Naive thymus-derived CD8-positive, alpha-beta T cell (primary cell): ENCODE measurements around the gene FAM241A. TPM values are rescaled to one million over a fixed set of nuclear protein-coding genes. Genes with fewer than 3 reads are reported as not detected.
A peak's percentile ranks its signal among the peaks of the same experiment; 100 is the strongest.

Experiments
- ATAC-seq, 2 donors: fragments of 150-1000 bp; cut with Tn5 transposase in 1 of 2; sonication (Bioruptor Pico), chemical (Tn5 transposase) in 1 of 2; 1 replicate in 1 of 2; 2 replicates in 1 of 2; pipeline ENCODE4 v1.10.0; 2021; ENCODE audit warnings: mild to moderate bottlenecking in 2 of 2, moderate library complexity in 2 of 2
- POLR2A ChIA-PET: fragments of 350-600 bp; sonication (Branson Sonifier 250); formaldehyde crosslinking; loops from one replicate; lab custom pipeline; 2021; ENCODE audit warnings: antibody characterized with exemption; lab: Charles Lee
- DNase-seq, 10 donors: peaks; one replicate each; pipeline versions ENCODE4 v3.0.0 to v3.0.0-alpha.2; 2020 to 2022
- H3K27ac Mint-ChIP-seq, 10 donors: one replicate each; pipeline ENCODE4 v1.8.0; 2020 to 2022; ENCODE audit warnings: mild to moderate bottlenecking in 10 of 10, mixed read lengths in 10 of 10, moderate library complexity in 4 of 10, inconsistent platforms in 1 of 10
- H3K27me3 Mint-ChIP-seq, 5 donors: one replicate each; pipeline ENCODE4 v1.8.0; 2021 to 2022; ENCODE audit warnings: mixed read lengths in 5 of 5
- H3K36me3 Mint-ChIP-seq, 3 donors: one replicate each; pipeline ENCODE4 v1.8.0; 2020 to 2022; ENCODE audit warnings: mixed read lengths in 3 of 3, mild to moderate bottlenecking in 2 of 3, inconsistent platforms in 1 of 3
- H3K4me1 Mint-ChIP-seq, 4 donors: one replicate each; pipeline ENCODE4 v1.8.0; 2021 to 2022; ENCODE audit warnings: mixed read lengths in 4 of 4
- H3K4me3 Mint-ChIP-seq, 10 donors: one replicate each; pipeline ENCODE4 v1.8.0; 2020 to 2022; ENCODE audit warnings: mild to moderate bottlenecking in 10 of 10, mixed read lengths in 10 of 10, moderate library complexity in 6 of 10, inconsistent platforms in 1 of 10
- H3K9me3 Mint-ChIP-seq, 9 donors: one replicate each; pipeline ENCODE4 v1.8.0; 2020 to 2022; ENCODE audit warnings: mixed read lengths in 9 of 9, mild to moderate bottlenecking in 3 of 9, inconsistent platforms in 1 of 9, moderate library complexity in 1 of 9
- polyA plus RNA-seq, 3 donors: library from polyadenylated mRNA; unstranded; fragments of 300-500 nt; fragmentation: Illumina TruSeq; gene quantifications; one replicate each; pipeline ENCODE4 v1.2.3, GENCODE V29; 2021
- total RNA-seq, 8 experiments: library from RNA in 2 of 8; stranded (reverse) in 2 of 8; gene quantifications; one replicate each; pipeline ENCODE4 v1.2.3 and lab custom pipeline; 2021 to 2026

The FAM241A gene
- total and polyA plus RNA-seq, 5 experiments from 2014 or later: 2.8 to 5.3 (median 3.7) TPM

DNA sequence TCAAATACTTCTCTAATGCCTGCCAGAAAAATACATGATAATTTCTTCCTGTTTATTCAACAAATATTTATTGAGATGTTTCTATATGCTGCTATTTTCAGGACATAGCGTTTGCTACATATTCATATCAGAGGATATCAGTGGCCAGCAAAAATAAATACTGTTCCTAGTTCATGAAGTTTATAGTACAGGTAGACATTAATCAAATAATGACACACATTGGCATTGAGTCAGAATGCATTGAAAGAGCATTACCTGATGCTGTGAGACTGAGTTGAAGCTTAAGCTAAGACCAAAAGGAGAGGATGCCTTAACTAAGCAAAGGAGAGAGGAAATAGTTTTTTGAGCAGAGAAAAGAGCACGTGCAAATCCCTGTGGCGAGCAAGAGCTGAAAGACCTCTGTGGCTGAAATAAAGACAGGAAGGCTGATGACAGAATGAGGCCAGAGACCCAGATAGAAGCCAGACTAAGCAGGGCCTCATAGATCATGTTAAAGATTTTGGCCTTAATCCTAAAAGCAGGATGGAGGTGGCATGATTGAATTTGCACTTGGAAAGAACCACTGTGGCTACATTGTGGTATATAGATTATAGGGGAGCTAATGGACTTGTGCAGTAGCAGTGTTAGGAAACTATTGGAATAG, 36.2 kb downstream of the FAM241A start:
- Mint-ChIP-seq H3K9me3 (no peaks in the 10 kb centered on the region), H3K4me3 (peak overlapping the region in 6 of 10 donors; percentile 20 to 53 (median 29)), H3K4me1 (peaks cover 25 to 66% (median 50%) of the 10 kb centered on the region in 4 donors), H3K27me3 (no peaks in the 10 kb centered on the region), H3K27ac (peak overlapping the region in 7 of 10 donors; percentile 1 to 85 (median 8)), H3K36me3 (no peaks in the 10 kb centered on the region)
- DNase-seq (no peak), ATAC-seq (no peak)
- POLR2A ChIA-PET: interaction anchor here (1.1 kb wide), 1 partner anchor 31 kb away, joined by 3 read pairs; no protein-coding TSS in a partner anchor

DNA sequence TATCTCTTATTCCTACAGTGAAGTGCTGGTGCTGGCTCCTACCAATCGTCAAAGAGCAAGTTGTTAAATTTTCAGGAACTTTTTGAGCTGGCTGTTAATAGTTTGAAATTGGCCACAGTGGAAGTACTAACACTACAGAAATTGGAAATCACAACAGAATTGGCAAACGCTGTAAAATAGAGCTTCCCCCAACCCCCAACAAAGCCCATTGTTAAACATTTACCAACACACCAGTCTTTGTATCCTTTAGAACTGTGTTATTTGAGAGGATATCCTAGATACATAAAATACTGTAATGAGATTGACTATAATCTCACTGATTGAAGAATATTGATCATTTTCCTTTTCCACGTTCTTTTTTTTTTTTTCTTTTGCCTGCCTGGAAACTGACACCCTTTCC, 37.4 kb downstream of the FAM241A start:
- ATAC-seq (no peak), DNase-seq (no peak)
- POLR2A ChIA-PET: interaction anchor here (1.1 kb wide), 1 partner anchor 30 kb away, joined by 3 read pairs; no protein-coding TSS in a partner anchor
- Mint-ChIP-seq H3K36me3 (peaks cover 0 to 4% (median 0%) of the 10 kb centered on the region in 3 donors), H3K27me3 (no peaks in the 10 kb centered on the region), H3K9me3 (no peaks in the 10 kb centered on the region), H3K4me3 (peak overlapping the region in 6 of 10 donors; percentile 18 to 72 (median 48)), H3K27ac (peak overlapping the region; percentile 3 to 85 (median 76)), H3K4me1 (peaks cover 25 to 55% (median 41%) of the 10 kb centered on the region in 4 donors)

DNA sequence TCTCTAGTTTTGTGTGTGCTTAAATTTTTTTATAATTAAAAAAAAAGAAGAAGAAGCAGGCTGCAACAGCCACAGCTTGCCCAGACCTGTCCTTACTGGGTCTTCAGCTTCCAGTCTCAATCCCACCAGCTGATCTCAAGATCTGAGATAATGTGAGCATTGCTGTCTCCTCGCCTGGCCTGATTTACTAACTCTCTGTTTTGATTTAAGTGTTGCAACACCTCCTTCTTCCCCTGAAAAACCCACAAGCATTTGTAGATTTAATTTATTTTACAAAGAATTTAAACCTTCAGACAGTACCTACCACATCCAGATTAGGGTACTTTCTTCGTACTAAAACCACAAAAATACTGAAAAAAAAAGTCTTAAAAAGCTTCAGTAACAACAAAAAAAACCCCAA, 38.0 kb downstream of the FAM241A start:
- ATAC-seq (peak; percentile 93 to 97), DNase-seq (peak in 5 of 10 donors; percentile 7 to 76 (median 38))
- H3K27ac Mint-ChIP-seq: peak overlapping the region; percentile 18 to 90 (median 65)
- H3K4me1 Mint-ChIP-seq: peaks cover 25 to 53% (median 41%) of the 10 kb centered on the region in 4 donors
- POLR2A ChIA-PET: interaction anchor here (0.5 kb wide), 1 partner anchor 199 kb away, joined by 5 read pairs; no protein-coding TSS in a partner anchor
- no peaks in the 10 kb centered on the region for H3K9me3 Mint-ChIP-seq
- peak overlapping the region; percentile 4 to 76 (median 58) for H3K4me3 Mint-ChIP-seq
- H3K27me3 Mint-ChIP-seq: no peaks in the 10 kb centered on the region
- H3K36me3 Mint-ChIP-seq: peaks cover 0 to 8% (median 0%) of the 10 kb centered on the region in 3 donors

DNA sequence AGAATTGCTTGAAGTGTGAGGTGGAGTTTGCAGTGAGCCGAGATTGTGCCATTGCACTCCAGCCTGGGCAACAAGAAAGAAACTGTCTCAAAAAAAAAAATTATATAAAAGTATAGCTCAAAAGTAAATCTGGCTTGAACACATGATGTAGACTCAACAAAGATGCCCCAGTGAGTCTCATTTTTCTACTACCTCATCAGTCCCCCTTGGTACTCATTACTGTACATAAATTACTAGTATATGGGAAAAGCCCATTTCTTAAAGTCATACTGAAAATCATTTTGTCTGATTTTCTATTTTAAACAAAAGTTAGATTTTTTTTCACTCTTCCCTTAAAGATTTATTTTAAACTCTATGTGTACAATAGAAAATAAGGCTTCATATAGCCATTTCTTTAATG, 39.2 kb downstream of the FAM241A start:
- POLR2A ChIA-PET: no interaction called here
- ATAC-seq: no peak
- H3K36me3 Mint-ChIP-seq: peaks cover 0 to 8% (median 0%) of the 10 kb centered on the region in 3 donors

DNA sequence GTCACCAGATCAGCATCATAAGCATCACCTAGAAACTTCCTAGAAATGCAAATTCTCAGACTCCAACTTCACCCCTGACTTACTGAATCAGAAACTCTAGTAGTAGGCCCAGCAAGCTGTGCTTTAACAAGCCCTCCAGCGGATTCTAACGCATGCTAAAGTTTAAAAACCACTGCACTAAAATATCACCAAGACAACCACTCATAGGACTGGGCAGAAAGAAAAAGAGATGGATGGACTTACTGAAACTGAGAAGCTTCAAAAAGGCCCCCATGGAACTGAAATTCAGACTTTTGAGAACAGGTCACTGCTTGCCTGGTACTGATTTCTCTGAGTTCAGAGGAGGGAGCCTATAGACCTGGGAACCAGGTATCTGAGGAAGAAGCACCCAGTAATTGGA, 40.1 kb downstream of the FAM241A start:
- Mint-ChIP-seq H3K4me3 (no peak overlapping the region), H3K36me3 (peaks cover 0 to 10% (median 0%) of the 10 kb centered on the region in 3 donors), H3K9me3 (no peaks in the 10 kb centered on the region), H3K27ac (peak overlapping the region in 1 of 10 donors; percentile 74), H3K27me3 (no peaks in the 10 kb centered on the region), H3K4me1 (peaks cover 20 to 39% (median 32%) of the 10 kb centered on the region in 4 donors)
- POLR2A ChIA-PET: no interaction called here
- no peak for DNase-seq
- no peak for ATAC-seq

More for the DNA sequence above, 39.2 kb downstream of the FAM241A start:
- no peak for DNase-seq
- peak overlapping the region in 1 of 10 donors; percentile 32 for H3K4me3 Mint-ChIP-seq
- H3K27ac Mint-ChIP-seq: no peak overlapping the region
- peaks cover 21 to 45% (median 34%) of the 10 kb centered on the region in 4 donors for H3K4me1 Mint-ChIP-seq
- H3K9me3 Mint-ChIP-seq: no peaks in the 10 kb centered on the region
- no peaks in the 10 kb centered on the region for H3K27me3 Mint-ChIP-seq

DNA sequence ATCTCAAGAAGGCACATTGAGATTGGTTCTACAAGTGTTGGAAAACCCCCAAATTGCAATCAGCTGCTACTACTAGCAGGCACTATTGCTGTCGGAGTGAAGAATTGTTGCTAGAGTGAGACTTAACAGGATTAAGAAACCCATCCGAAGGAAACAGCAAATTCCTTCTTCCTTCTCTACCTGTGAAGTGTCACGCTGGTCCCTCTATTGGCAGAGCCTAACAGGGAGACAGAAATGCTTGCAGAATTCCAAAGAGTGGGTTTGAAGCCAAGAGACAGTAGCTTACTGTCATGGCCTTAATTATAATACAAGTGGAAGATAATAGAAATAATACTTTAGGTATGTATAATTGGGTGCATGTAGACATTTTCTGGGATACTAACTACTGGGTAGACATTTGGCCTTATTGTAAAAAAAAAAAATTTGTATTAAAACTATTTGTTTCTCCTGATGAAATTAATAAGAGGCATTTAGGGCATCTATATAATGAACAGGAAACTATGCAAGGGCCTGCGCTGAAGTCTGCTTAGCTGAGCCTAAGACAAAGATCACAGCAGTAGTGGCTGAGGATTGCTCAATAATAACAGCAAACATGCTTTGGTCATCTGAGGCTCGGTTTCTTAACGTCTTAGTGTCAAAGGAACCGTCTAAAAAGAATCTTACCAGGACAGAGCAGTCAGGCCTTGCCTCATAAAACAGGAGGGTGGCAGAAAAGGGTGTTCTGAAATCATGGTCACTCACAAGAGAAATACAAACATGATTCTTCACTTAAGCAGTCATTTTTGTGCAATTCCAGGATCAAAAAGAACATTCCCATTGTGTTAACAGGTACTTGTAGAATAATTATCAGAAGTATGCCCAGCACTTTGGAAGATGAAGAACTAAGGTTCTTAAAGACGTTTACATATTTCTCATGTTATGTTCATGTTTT, 40.8 kb downstream of the FAM241A start:
- DNase-seq (no peak), ATAC-seq (no peak)
- no peaks in the 10 kb centered on the region for H3K27me3 Mint-ChIP-seq
- H3K4me1 Mint-ChIP-seq: peaks cover 20 to 39% (median 28%) of the 10 kb centered on the region in 4 donors
- no peaks in the 10 kb centered on the region for H3K9me3 Mint-ChIP-seq
- H3K27ac Mint-ChIP-seq: peak overlapping the region in 2 of 10 donors; percentile 18 to 74
- peaks cover 0 to 14% (median 0%) of the 10 kb centered on the region in 3 donors for H3K36me3 Mint-ChIP-seq
- POLR2A ChIA-PET: no interaction called here
- H3K4me3 Mint-ChIP-seq: no peak overlapping the region

DNA sequence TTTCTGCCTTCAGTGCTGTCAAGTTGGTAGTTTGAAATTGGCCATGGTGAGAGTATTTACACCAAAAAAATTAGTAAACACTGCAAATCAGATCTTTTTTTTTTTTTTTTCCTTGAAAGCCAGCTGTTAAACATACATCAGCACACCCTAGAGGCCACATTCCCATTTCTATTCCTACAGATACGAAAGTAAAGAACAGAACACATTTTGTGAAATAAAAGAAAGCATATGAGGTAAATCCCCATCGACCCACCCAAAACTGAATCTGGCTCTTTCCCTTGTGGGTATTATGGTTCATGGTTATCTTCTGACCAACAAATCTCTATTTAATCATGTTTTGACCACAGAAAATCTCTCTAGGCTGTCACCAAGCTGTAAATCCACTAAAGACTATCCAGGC, 44.5 kb downstream of the FAM241A start:
- POLR2A ChIA-PET: interaction anchor here (0.7 kb wide), 1 partner anchor 44 kb away, joined by 3 read pairs; no protein-coding TSS in a partner anchor
- DNase-seq (no peak), ATAC-seq (no peak)
- H3K4me1 Mint-ChIP-seq: peaks cover 0 to 12% (median 3%) of the 10 kb centered on the region in 4 donors
- no peaks in the 10 kb centered on the region for H3K9me3 Mint-ChIP-seq
- no peak overlapping the region for H3K27ac Mint-ChIP-seq
- no peak overlapping the region for H3K4me3 Mint-ChIP-seq
- no peaks in the 10 kb centered on the region for H3K27me3 Mint-ChIP-seq
- peaks cover 0 to 14% (median 0%) of the 10 kb centered on the region in 3 donors for H3K36me3 Mint-ChIP-seq

DNA sequence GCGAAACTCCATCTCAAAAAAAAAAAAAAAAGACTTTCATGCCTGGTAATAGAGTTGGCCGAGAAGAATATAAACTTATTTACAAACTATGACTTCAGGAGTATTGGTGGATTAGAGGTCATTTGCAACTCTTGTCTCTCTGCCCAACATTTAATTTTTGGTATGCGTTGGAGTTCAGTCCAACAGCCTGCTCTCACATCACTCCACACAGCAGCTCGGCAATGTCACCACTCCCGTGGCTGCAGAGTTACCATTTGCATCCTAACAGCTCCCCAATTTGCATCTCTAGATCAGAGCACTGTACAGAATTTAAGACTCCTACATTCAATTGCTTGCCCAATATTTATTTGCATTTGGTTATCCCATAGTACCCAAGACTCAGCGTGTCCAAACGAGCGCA, 45.4 kb downstream of the FAM241A start:
- Mint-ChIP-seq H3K4me3 (no peak overlapping the region), H3K27ac (no peak overlapping the region), H3K27me3 (no peaks in the 10 kb centered on the region), H3K9me3 (no peaks in the 10 kb centered on the region), H3K36me3 (peaks cover 2 to 17% (median 3%) of the 10 kb centered on the region in 3 donors), H3K4me1 (peaks cover 0 to 7% (median 1%) of the 10 kb centered on the region in 4 donors)
- ATAC-seq (no peak), DNase-seq (no peak)
- POLR2A ChIA-PET: interaction anchor here (0.7 kb wide), 1 partner anchor 43 kb away, joined by 3 read pairs; no protein-coding TSS in a partner anchor

DNA sequence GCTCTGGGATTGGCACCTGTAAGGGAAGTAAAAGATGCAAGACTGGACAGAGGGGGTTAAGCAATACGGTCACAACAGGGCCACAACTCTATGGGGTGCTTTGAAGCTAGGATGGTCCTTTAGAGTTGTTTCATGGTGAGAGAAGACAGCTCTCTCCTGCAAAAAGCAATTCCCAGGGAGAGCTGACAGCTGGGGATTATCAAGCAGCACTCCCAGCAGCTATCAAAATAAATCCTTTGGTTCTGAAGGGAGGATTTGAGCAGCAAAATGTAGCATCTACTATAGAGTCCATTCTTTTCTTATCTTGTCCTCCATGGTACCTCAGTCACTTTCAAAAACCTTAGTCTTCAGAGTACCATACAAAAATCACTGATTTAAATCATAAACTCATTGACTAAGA, 51.2 kb downstream of the FAM241A start:
- H3K9me3 Mint-ChIP-seq: no peaks in the 10 kb centered on the region
- H3K27ac Mint-ChIP-seq: peak overlapping the region in 1 of 10 donors; percentile 3
- peaks cover 0 to 4% (median 0%) of the 10 kb centered on the region in 5 donors for H3K27me3 Mint-ChIP-seq
- H3K4me1 Mint-ChIP-seq: peaks cover 0 to 2% (median 0%) of the 10 kb centered on the region in 4 donors
- POLR2A ChIA-PET: no interaction called here
- DNase-seq (no peak), ATAC-seq (no peak)
- peaks cover 2 to 3% (median 3%) of the 10 kb centered on the region in 3 donors for H3K36me3 Mint-ChIP-seq
- no peak overlapping the region for H3K4me3 Mint-ChIP-seq

DNA sequence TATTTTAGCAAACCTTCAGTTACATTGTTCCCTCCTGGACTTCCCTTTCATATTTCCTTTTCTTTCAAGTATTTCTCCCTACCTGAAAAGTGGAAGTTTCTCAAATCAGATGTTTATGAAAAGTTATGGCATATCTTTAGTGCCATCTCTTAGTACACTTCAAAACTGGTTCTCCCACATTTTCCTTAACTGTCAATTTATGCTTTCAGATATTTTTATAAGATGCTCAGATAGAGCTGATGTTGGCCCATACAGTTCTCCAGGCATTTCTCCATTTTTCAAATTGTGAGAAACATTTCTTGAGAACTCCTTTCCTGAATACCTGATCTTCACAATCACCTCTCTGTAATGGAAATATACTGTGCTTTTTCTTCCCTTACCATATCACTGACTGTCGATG, 53.8 kb downstream of the FAM241A start:
- H3K9me3 Mint-ChIP-seq: no peaks in the 10 kb centered on the region
- peaks cover 2 to 3% (median 3%) of the 10 kb centered on the region in 3 donors for H3K36me3 Mint-ChIP-seq
- H3K4me3 Mint-ChIP-seq: no peak overlapping the region
- POLR2A ChIA-PET: no interaction called here
- H3K27ac Mint-ChIP-seq: no peak overlapping the region
- peaks cover 0 to 2% (median 0%) of the 10 kb centered on the region in 4 donors for H3K4me1 Mint-ChIP-seq
- ATAC-seq: no peak
- peaks cover 0 to 4% (median 0%) of the 10 kb centered on the region in 5 donors for H3K27me3 Mint-ChIP-seq
- DNase-seq: no peak

DNA sequence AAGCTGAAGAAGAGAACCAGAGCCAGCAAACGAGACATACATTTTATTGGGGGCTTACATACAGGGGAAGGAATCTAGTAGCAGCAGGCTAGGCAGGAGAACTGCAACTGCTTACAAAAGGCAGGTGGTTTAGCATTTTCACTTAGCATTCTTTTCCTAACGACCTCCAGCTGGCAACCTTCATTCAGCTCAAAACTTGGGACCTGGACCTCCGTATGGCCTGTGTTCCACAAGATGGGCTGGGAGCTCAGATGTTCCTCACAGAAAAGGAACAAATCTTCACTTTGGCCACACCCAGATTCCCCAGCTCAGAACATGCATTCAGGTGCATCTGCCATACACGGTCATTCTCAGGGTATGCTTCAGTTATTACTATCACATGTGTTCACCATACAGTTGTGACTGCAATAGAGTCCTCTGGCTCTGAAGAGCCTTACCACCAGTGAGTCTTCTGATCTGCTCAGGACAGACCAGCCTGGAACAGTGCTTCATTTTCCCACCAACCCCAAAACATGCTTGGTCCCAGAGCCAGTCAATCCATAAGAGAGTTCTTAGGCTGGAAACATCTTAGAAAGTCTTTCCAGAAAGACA, 56.8 kb downstream of the FAM241A start:
- no peak for ATAC-seq
- Mint-ChIP-seq H3K36me3 (no peaks in the 10 kb centered on the region), H3K27ac (peak overlapping the region in 1 of 10 donors; percentile 27), H3K27me3 (peaks cover 0 to 4% (median 0%) of the 10 kb centered on the region in 5 donors), H3K4me3 (no peak overlapping the region), H3K4me1 (no peaks in the 10 kb centered on the region), H3K9me3 (no peaks in the 10 kb centered on the region)
- no peak for DNase-seq
- POLR2A ChIA-PET: no interaction called here

DNA sequence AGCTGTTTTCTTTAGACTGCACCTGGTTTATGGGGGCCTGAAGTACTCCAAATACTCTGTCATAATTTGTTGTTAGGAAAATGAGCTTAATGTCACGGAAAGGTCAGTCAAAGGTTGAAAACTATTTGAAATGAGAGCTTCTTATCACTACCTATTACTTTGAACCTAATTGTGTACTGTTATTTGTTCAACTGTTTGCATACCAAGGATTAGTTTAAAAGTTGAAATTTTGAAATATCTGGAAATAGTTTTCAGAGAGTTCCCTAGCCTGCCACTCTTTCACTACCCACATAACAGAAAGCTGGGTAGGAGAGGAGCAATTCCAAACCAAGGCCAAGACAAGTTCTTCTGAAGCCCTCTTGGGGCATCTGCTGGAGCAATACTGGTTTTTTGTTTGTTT, 58.3 kb downstream of the FAM241A start:
- no peak overlapping the region for H3K27ac Mint-ChIP-seq
- H3K4me1 Mint-ChIP-seq: no peaks in the 10 kb centered on the region
- H3K9me3 Mint-ChIP-seq: no peaks in the 10 kb centered on the region
- ATAC-seq (no peak), DNase-seq (no peak)
- POLR2A ChIA-PET: no interaction called here
- peaks cover 0 to 4% (median under 1%) of the 10 kb centered on the region in 5 donors for H3K27me3 Mint-ChIP-seq
- no peak overlapping the region for H3K4me3 Mint-ChIP-seq
- H3K36me3 Mint-ChIP-seq: no peaks in the 10 kb centered on the region
